Mammary epithelial cell (primary cell): Measurements from ENCODE around the gene AQP2.

ENCODE experiments used
- CTCF ChIP-seq, 2 donors: IDR thresholded peaks in 1 of 2; conservative IDR thresholded peaks in 1 of 2; 2 replicates each; pipeline ENCODE4 v1.5.1; 2011 to 2012; ENCODE audit warnings: inconsistent platforms in 2 of 2, low read length in 2 of 2, mild to moderate bottlenecking in 2 of 2, control low read depth in 1 of 2, low read depth in 1 of 2; ENCODE audit not compliant: insufficient read depth in 1 of 2; ENCODE audit errors: extremely low read depth in 1 of 2
- EZH2 ChIP-seq: IDR thresholded peaks from 2 replicates; pipeline ENCODE4 v1.6.1; 2012; ENCODE audit warnings: low read length, inconsistent platforms, borderline replicate concordance

GRCh38 chr12:49920915-49921286, 29.6 kb upstream of the AQP2 start:
- TF ChIP-seq CTCF (conservative IDR thresholded peaks at IDR 0.05 in 1 of 2, IDR thresholded peaks at IDR 0.05 in 1 of 2; ENCODE audit: extremely low read depth in 1 of 2, insufficient read depth in 1 of 2, low read depth in 1 of 2, low read length in 2 of 2) (no peak), EZH2 (no peak)
